HCT116 (cell line): Measurements from ENCODE around the gene OR51D1. TPM values are rescaled to one million over a fixed set of nuclear protein-coding genes. Genes with fewer than 3 reads are reported as not detected.

Source experiments
- ATAC-seq: fragments of 200-7000 bp; cut with Tn5 transposase; 2 replicates; pipeline ENCODE4 v1.9.1; 2020; ENCODE audit warnings: mild to moderate bottlenecking, moderate library complexity
- BruUV-seq: library from RNA; stranded (reverse); fragments of 400-500 nt; replicated peaks from 2 replicates; lab custom pipeline; 2021; lab: Mats Ljungman, UMichigan
- CTCF ChIA-PET: fragments of 300-600 bp; sonication (Branson Sonifier 250); formaldehyde crosslinking; loops from one replicate; lab custom pipeline; 2021; ENCODE audit warnings: antibody characterized with exemption; lab: Charles Lee
- POLR2A ChIA-PET: fragments of 300-600, 350-600 bp; sonication (Branson Sonifier 250); formaldehyde crosslinking; loops from one replicate; lab custom pipeline; 2021; ENCODE audit warnings: antibody characterized with exemption; lab: Charles Lee
- RAD21 ChIA-PET, 2 experiments: fragments of 300-600 bp; sonication (Branson Sonifier 250); formaldehyde crosslinking; loops; one replicate each; lab custom pipeline; 2023; ENCODE audit warnings: low total read pairs in 2 of 2; ENCODE audit not compliant: uncharacterized antibody in 2 of 2, unreplicated experiment in 2 of 2, low non-redundant PET in 1 of 2; lab: Charles Lee
- DNase-seq: peaks from one replicate; pipeline ENCODE4 v3.0.0-alpha.2; 2010; ENCODE audit warnings: low read depth, low spot score
- H2AFZ ChIP-seq: fragments of 200-600 bp; shearing (Covaris generic), sonication (generic); 2 replicates; pipeline ENCODE4 v1.6.1; 2017; ENCODE audit warnings: low read depth, mixed run types, mixed read lengths, antibody characterized with exemption, low read length; ENCODE audit not compliant: poor library complexity, severe bottlenecking
- H3K27ac ChIP-seq: 2 replicates; pipeline ENCODE4 v1.5.1; 2012; ENCODE audit warnings: low read depth, low read length
- H3K27me3 ChIP-seq: fragments of 200-600 bp; sonication (generic); 2 replicates; pipeline ENCODE4 v1.6.1; 2016; ENCODE audit warnings: mixed run types, low read length, mixed read lengths; ENCODE audit not compliant: insufficient read depth
- H3K36me3 ChIP-seq, 2 experiments: fragments of 200-500 bp in 1 of 2; fragments of 200-600 bp in 1 of 2; sonication (Bioruptor generic) in 1 of 2; sonication (generic) in 1 of 2; 2 replicates each; pipeline versions ENCODE4 v1.5.1 to v1.6.1; 2014 to 2016; ENCODE audit warnings: low read length in 2 of 2, inconsistent platforms in 1 of 2, mixed read lengths in 1 of 2, mixed run types in 1 of 2; ENCODE audit not compliant: insufficient read depth in 2 of 2, control insufficient read depth in 1 of 2
- H3K4me1 ChIP-seq, 2 experiments: fragments of 200-600 bp in 1 of 2; sonication (generic) in 1 of 2; 2 replicates each; pipeline versions ENCODE4 v1.5.1 to v1.6.1; 2012 to 2017; ENCODE audit warnings: low read length in 2 of 2, inconsistent platforms in 1 of 2, mild to moderate bottlenecking in 1 of 2, mixed read lengths in 1 of 2, mixed run types in 1 of 2, moderate library complexity in 1 of 2; ENCODE audit not compliant: insufficient read depth in 2 of 2, control insufficient read depth in 1 of 2
- H3K4me2 ChIP-seq: fragments of 200-600 bp; sonication (generic); 2 replicates; pipeline ENCODE4 v1.6.1; 2017; ENCODE audit warnings: mixed run types, low read length, mixed read lengths
- H3K4me3 ChIP-seq, 2 experiments: fragments of 200-600 bp in 1 of 2; sonication (generic) in 1 of 2; replicated peaks in 1 of 2; 2 replicates each; pipeline ENCODE4 v1.5.1; 2011 to 2016; ENCODE audit warnings: low read length in 2 of 2, control low read depth in 1 of 2, low read depth in 1 of 2, mild to moderate bottlenecking in 1 of 2, mixed read lengths in 1 of 2, mixed run types in 1 of 2
- H3K79me2 ChIP-seq: fragments of 200-600 bp; sonication (generic); 2 replicates; pipeline ENCODE4 v1.6.1; 2017; ENCODE audit warnings: mild to moderate bottlenecking, mixed run types, low read length, moderate library complexity, mixed read lengths; ENCODE audit not compliant: insufficient read depth
- H3K9ac ChIP-seq: fragments of 200-600 bp; sonication (generic); 2 replicates; pipeline ENCODE4 v1.6.1; 2016; ENCODE audit warnings: low read length, mixed read lengths
- H3K9me2 ChIP-seq: fragments of 200-600 bp; sonication (generic), shearing (Covaris generic); 2 replicates; pipeline ENCODE4 v1.6.1; 2017; ENCODE audit warnings: mixed run types, mild to moderate bottlenecking, moderate library complexity; ENCODE audit not compliant: insufficient read depth
- H3K9me3 ChIP-seq, 2 experiments: fragments of 200-500 bp in 1 of 2; fragments of 200-600 bp in 1 of 2; sonication (Bioruptor generic) in 1 of 2; sonication (generic) in 1 of 2; 2 replicates each; pipeline ENCODE4 v1.6.1; 2014 to 2017; ENCODE audit warnings: low read length in 2 of 2, mixed read lengths in 2 of 2, inconsistent platforms in 1 of 2, low read depth in 1 of 2, mild to moderate bottlenecking in 1 of 2, mixed run types in 1 of 2, moderate library complexity in 1 of 2; ENCODE audit not compliant: control insufficient read depth in 1 of 2, insufficient read depth in 1 of 2
- H4K20me1 ChIP-seq: fragments of 200-600 bp; sonication (generic), shearing (Covaris generic); 2 replicates; pipeline ENCODE4 v1.6.1; 2017; ENCODE audit warnings: mixed run types, mild to moderate bottlenecking, moderate library complexity; ENCODE audit not compliant: insufficient read depth
- CEBPB ChIP-seq: IDR thresholded peaks from 2 replicates; pipeline ENCODE4 v1.6.1; 2012; ENCODE audit warnings: low read depth
- EGR1 ChIP-seq: IDR thresholded peaks from 2 replicates; pipeline ENCODE4 v1.6.1; 2012; ENCODE audit warnings: low read depth
- ELF1 ChIP-seq: IDR thresholded peaks from 2 replicates; pipeline ENCODE4 v1.6.1; 2012; ENCODE audit warnings: low read depth, borderline replicate concordance
- EZH2 ChIP-seq: fragments of 200-600 bp; sonication (generic); IDR thresholded peaks from 2 replicates; pipeline ENCODE4 v1.6.1; 2017; ENCODE audit warnings: antibody characterized with exemption, mixed run types
- FOSL1 ChIP-seq: IDR thresholded peaks from 2 replicates; pipeline ENCODE4 v1.6.1; 2012; ENCODE audit warnings: low read depth
- JUND ChIP-seq: IDR thresholded peaks from 2 replicates; pipeline ENCODE4 v1.6.1; 2012
- POLR2A ChIP-seq: IDR thresholded peaks from 2 replicates; pipeline ENCODE4 v1.7.0; 2011; ENCODE audit warnings: borderline replicate concordance; ENCODE audit not compliant: insufficient read depth, insufficient read length; ENCODE audit errors: extremely low read depth
- POLR2AphosphoS5 ChIP-seq: IDR thresholded peaks from 2 replicates; pipeline ENCODE4 v1.6.1; 2011; ENCODE audit warnings: mild to moderate bottlenecking, low read depth, low read length, moderate library complexity
- SIN3A ChIP-seq: IDR thresholded peaks from 2 replicates; pipeline ENCODE4 v1.6.1; 2012; ENCODE audit warnings: low read depth
- SP1 ChIP-seq: IDR thresholded peaks from 2 replicates; pipeline ENCODE4 v1.6.1; 2012; ENCODE audit warnings: low read depth
- SRF ChIP-seq: IDR thresholded peaks from 2 replicates; pipeline ENCODE4 v1.6.1; 2012; ENCODE audit warnings: low read depth
- TCF7L2 ChIP-seq: IDR thresholded peaks from 2 replicates; pipeline ENCODE4 v1.7.0; 2011; ENCODE audit warnings: borderline replicate concordance, inconsistent platforms; ENCODE audit not compliant: insufficient read depth, insufficient read length; ENCODE audit errors: extremely low read depth
- YY1 ChIP-seq: IDR thresholded peaks from 2 replicates; pipeline ENCODE4 v1.6.1; 2011; ENCODE audit warnings: low read length, low read depth, moderate library complexity, mild to moderate bottlenecking; ENCODE audit not compliant: insufficient replicate concordance; ENCODE audit errors: extremely low read depth
- ZFX ChIP-seq: fragments of 450-650 bp; IDR thresholded peaks from 2 replicates; pipeline ENCODE4 v1.6.1; 2017
- ZNF274 ChIP-seq: fragments of 200-500 bp; sonication (Bioruptor generic); IDR thresholded peaks from 2 replicates; pipeline ENCODE4 v1.6.1; 2014; ENCODE audit warnings: mild to moderate bottlenecking, low read depth, low read length, inconsistent platforms
- intact Hi-C: fragments of 100-400 bp; cut with micrococcal nuclease; formaldehyde crosslinking; loops from 2 replicates; pipeline ENCODE4 v1.10.0; 2022
- total RNA-seq: library from RNA; stranded (reverse); gene quantifications from one replicate; pipeline ENCODE4 v1.2.1, GENCODE V29; 2021; ENCODE audit not compliant: unreplicated experiment
- TF ChIP-seq, protein P1 (sequence below): IDR thresholded peaks from 2 replicates; pipeline ENCODE4 v1.6.1; 2012
- TF ChIP-seq, protein P2 (sequence below): IDR thresholded peaks from 2 replicates; pipeline ENCODE4 v1.6.1; 2012
- TF ChIP-seq, protein P3 (sequence below): IDR thresholded peaks from 2 replicates; pipeline ENCODE4 v1.6.1; 2011; ENCODE audit warnings: mild to moderate bottlenecking, low read length, moderate library complexity; ENCODE audit not compliant: insufficient replicate concordance; ENCODE audit errors: extremely low read depth
- TF ChIP-seq, protein P4 (sequence below): IDR thresholded peaks from 2 replicates; pipeline ENCODE4 v1.6.1; 2012; ENCODE audit warnings: low read depth

Gene OR51D1
- total RNA-seq, 1 experiment from 2014 or later = not detected

DNA sequence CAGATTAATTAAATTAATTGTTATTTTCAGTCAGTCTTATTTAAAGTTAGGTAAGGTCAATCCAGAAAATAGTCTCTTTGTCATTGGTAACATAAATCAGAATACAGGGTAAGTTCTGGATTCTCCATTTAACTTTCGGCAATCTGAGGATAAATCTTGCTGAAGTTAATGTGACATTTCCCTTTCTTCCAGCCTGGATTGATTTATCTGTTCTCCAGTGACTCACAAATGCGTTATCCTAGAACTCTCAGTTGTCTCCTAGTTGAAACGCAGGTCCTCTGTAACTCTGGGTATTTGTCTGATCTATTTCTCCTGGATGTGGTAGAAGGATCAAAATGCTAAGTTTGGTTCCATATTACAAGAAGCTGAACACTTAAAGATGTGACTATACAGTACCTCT is 27.5 kb downstream of the OR51D1 start:
- RAD21 ChIA-PET = no interaction called here
- POLR2A ChIA-PET = no interaction called here
- Histone ChIP-seq H3K9me2 (no peaks in the 10 kb centered on the region), H3K9me3 (no peaks in the 10 kb centered on the region), H3K9ac (no peak overlapping the region), H3K79me2 (no peaks in the 10 kb centered on the region), H3K4me1 (no peaks in the 10 kb centered on the region), H4K20me1 (no peaks in the 10 kb centered on the region), H3K27me3 (peaks cover 61% of the 10 kb centered on the region), H3K4me2 (no peak overlapping the region), H3K36me3 (no peaks in the 10 kb centered on the region), H3K27ac (no peak overlapping the region), H2AFZ (no peak overlapping the region), H3K4me3 (no peak overlapping the region)
- CTCF ChIA-PET = no interaction called here
- intact Hi-C loops = no loop called here
- DNase-seq (no peak), ATAC-seq (no peak)
- TF ChIP-seq EGR1 (no peak), ELF1 (no peak), SIN3A (no peak), JUND (no peak), POLR2A (no peak), ZNF274 (no peak), FOSL1 (no peak), TCF7L2 (no peak), YY1 (no peak), CEBPB (no peak), SRF (no peak), ZFX (no peak), EZH2 (no peak), SP1 (no peak), POLR2AphosphoS5 (no peak)
- TF ChIP-seq, protein P1, sequence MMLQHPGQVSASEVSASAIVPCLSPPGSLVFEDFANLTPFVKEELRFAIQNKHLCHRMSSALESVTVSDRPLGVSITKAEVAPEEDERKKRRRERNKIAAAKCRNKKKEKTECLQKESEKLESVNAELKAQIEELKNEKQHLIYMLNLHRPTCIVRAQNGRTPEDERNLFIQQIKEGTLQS = no peak
- TF ChIP-seq, protein P2, sequence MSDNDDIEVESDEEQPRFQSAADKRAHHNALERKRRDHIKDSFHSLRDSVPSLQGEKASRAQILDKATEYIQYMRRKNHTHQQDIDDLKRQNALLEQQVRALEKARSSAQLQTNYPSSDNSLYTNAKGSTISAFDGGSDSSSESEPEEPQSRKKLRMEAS = no peak
- TF ChIP-seq, protein P3, sequence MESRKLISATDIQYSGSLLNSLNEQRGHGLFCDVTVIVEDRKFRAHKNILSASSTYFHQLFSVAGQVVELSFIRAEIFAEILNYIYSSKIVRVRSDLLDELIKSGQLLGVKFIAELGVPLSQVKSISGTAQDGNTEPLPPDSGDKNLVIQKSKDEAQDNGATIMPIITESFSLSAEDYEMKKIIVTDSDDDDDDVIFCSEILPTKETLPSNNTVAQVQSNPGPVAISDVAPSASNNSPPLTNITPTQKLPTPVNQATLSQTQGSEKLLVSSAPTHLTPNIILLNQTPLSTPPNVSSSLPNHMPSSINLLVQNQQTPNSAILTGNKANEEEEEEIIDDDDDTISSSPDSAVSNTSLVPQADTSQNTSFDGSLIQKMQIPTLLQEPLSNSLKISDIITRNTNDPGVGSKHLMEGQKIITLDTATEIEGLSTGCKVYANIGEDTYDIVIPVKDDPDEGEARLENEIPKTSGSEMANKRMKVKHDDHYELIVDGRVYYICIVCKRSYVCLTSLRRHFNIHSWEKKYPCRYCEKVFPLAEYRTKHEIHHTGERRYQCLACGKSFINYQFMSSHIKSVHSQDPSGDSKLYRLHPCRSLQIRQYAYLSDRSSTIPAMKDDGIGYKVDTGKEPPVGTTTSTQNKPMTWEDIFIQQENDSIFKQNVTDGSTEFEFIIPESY = no peak
- TF ChIP-seq, protein P4, sequence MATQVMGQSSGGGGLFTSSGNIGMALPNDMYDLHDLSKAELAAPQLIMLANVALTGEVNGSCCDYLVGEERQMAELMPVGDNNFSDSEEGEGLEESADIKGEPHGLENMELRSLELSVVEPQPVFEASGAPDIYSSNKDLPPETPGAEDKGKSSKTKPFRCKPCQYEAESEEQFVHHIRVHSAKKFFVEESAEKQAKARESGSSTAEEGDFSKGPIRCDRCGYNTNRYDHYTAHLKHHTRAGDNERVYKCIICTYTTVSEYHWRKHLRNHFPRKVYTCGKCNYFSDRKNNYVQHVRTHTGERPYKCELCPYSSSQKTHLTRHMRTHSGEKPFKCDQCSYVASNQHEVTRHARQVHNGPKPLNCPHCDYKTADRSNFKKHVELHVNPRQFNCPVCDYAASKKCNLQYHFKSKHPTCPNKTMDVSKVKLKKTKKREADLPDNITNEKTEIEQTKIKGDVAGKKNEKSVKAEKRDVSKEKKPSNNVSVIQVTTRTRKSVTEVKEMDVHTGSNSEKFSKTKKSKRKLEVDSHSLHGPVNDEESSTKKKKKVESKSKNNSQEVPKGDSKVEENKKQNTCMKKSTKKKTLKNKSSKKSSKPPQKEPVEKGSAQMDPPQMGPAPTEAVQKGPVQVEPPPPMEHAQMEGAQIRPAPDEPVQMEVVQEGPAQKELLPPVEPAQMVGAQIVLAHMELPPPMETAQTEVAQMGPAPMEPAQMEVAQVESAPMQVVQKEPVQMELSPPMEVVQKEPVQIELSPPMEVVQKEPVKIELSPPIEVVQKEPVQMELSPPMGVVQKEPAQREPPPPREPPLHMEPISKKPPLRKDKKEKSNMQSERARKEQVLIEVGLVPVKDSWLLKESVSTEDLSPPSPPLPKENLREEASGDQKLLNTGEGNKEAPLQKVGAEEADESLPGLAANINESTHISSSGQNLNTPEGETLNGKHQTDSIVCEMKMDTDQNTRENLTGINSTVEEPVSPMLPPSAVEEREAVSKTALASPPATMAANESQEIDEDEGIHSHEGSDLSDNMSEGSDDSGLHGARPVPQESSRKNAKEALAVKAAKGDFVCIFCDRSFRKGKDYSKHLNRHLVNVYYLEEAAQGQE = no peak
- no TSS peak for BruUV-seq
